B cell (primary cell): ENCODE results near the gene ATP8B2. TPM values are rescaled to one million over a fixed set of nuclear protein-coding genes. Genes with fewer than 3 reads are reported as not detected.
"Not testable (repeated sequence)": the region's sequence is repeated elsewhere in the genome, so short reads cannot be mapped to it uniquely, and the experiment has no call there.

Experiments
- ATAC-seq: fragments of 200-7000 bp; cut with Tn5 transposase; one replicate; pipeline ENCODE4 v1.10.0; 2021; ENCODE audit warnings: low read depth, mild to moderate bottlenecking, moderate number of reproducible peaks, moderate library complexity
- CTCF ChIA-PET: fragments of 350-600 bp; sonication (Branson Sonifier 250); formaldehyde crosslinking; loops from one replicate; lab custom pipeline; 2021; ENCODE audit warnings: antibody characterized with exemption, inconsistent platforms; lab: Charles Lee
- POLR2A ChIA-PET: fragments of 350-600 bp; sonication (Branson Sonifier 250); formaldehyde crosslinking; loops from one replicate; lab custom pipeline; 2021; ENCODE audit warnings: antibody characterized with exemption; lab: Charles Lee
- DNase-seq: peaks from one replicate; pipeline ENCODE4 v3.0.0; 2013
- H2AFZ ChIP-seq: 2 replicates; pipeline ENCODE4 v1.6.1; 2012; ENCODE audit warnings: mild to moderate bottlenecking, low read depth, low read length; ENCODE audit not compliant: insufficient read depth, poor library complexity, severe bottlenecking
- H3K27ac ChIP-seq, 2 donors: 1 replicate in 1 of 2; 2 replicates in 1 of 2; pipeline ENCODE4 v1.5.1; 2012 to 2013; ENCODE audit warnings: low read length in 2 of 2, mild to moderate bottlenecking in 2 of 2, moderate library complexity in 1 of 2
- H3K27me3 ChIP-seq, 4 experiments: fragments of 200-600 bp in 1 of 4; sonication (generic) in 1 of 4; replicated peaks in 1 of 4; 1 replicate in 2 of 4; 2 replicates in 2 of 4; pipeline versions ENCODE4 v1.6.1 to v1.7.0; 2013 to 2016; ENCODE audit warnings: low read length in 3 of 4, mild to moderate bottlenecking in 2 of 4, mixed read lengths in 1 of 4, moderate library complexity in 1 of 4; ENCODE audit not compliant: insufficient read depth in 4 of 4, control insufficient read depth in 3 of 4; ENCODE audit errors: control extremely low read depth in 1 of 4
- H3K36me3 ChIP-seq, 2 experiments: replicated peaks in 1 of 2; 1 replicate in 1 of 2; 2 replicates in 1 of 2; pipeline versions ENCODE4 v1.6.1 to v1.7.1; 2013; ENCODE audit warnings: low read length in 1 of 2; ENCODE audit not compliant: insufficient read depth in 2 of 2, control insufficient read depth in 1 of 2; ENCODE audit errors: control extremely low read depth in 1 of 2, extremely low read depth in 1 of 2
- H3K4me1 ChIP-seq, 2 donors: fragments of 200-600 bp in 1 of 2; sonication (generic) in 1 of 2; 1 replicate in 1 of 2; 2 replicates in 1 of 2; pipeline versions ENCODE4 v1.5.1 to v1.6.1; 2013 to 2017; ENCODE audit warnings: low read length in 2 of 2; ENCODE audit not compliant: control insufficient read depth in 2 of 2, insufficient read depth in 2 of 2
- H3K4me2 ChIP-seq: replicated peaks from 2 replicates; pipeline ENCODE3; 2012; ENCODE audit warnings: mild to moderate bottlenecking, low read depth, low read length; ENCODE audit not compliant: poor library complexity, severe bottlenecking
- H3K4me3 ChIP-seq, 5 experiments: fragments of 200-600 bp in 1 of 5; sonication (generic) in 1 of 5; 1 replicate in 3 of 5; 2 replicates in 2 of 5; pipeline versions ENCODE4 v1.5.1 to v1.7.0; 2011 to 2016; ENCODE audit warnings: low read length in 4 of 5, mild to moderate bottlenecking in 4 of 5, low read depth in 2 of 5, control low read depth in 1 of 5, moderate library complexity in 1 of 5; ENCODE audit not compliant: insufficient read depth in 1 of 5; ENCODE audit errors: control extremely low read depth in 1 of 5, extremely low read depth in 1 of 5
- H3K79me2 ChIP-seq: fragments of 200-600 bp; sonication (generic); one replicate; pipeline ENCODE4 v1.6.0; 2016; ENCODE audit warnings: low read length; ENCODE audit not compliant: control insufficient read depth, insufficient read depth
- H3K9ac ChIP-seq: fragments of 200-600 bp; sonication (generic); 2 replicates; pipeline ENCODE4 v1.6.1; 2017; ENCODE audit warnings: mild to moderate bottlenecking, low read length, moderate library complexity
- H3K9me3 ChIP-seq, 3 donors: one replicate each; pipeline versions ENCODE4 v1.6.1 to v1.7.1; 2013; ENCODE audit warnings: low read length in 2 of 3; ENCODE audit not compliant: control insufficient read depth in 2 of 3, insufficient read depth in 1 of 3; ENCODE audit errors: control extremely low read depth in 1 of 3
- H4K20me1 ChIP-seq: 2 replicates; pipeline ENCODE4 v1.6.0; 2012; ENCODE audit warnings: mild to moderate bottlenecking, low read length; ENCODE audit not compliant: insufficient read depth, control insufficient read depth, poor library complexity, severe bottlenecking
- H3K27ac Mint-ChIP-seq: one replicate; pipeline ENCODE4 v1.8.0; 2021; ENCODE audit warnings: mixed read lengths
- H3K27me3 Mint-ChIP-seq: one replicate; pipeline ENCODE4 v1.8.0; 2021; ENCODE audit warnings: mixed read lengths
- H3K4me1 Mint-ChIP-seq: one replicate; pipeline ENCODE4 v1.8.0; 2021; ENCODE audit warnings: mixed read lengths
- H3K4me3 Mint-ChIP-seq: one replicate; pipeline ENCODE4 v1.8.0; 2021; ENCODE audit warnings: mixed read lengths
- H3K9me3 Mint-ChIP-seq: one replicate; pipeline ENCODE4 v1.8.0; 2022; ENCODE audit warnings: mixed read lengths; ENCODE audit not compliant: insufficient read depth
- EZH2 ChIP-seq: IDR thresholded peaks from 2 replicates; pipeline ENCODE4 v1.6.1; 2012; ENCODE audit warnings: borderline replicate concordance, low read depth, mild to moderate bottlenecking, moderate library complexity, low read length; ENCODE audit not compliant: insufficient read depth, poor library complexity, severe bottlenecking
- WGBS: methylation state at CpG from one replicate; pipeline ENCODE4 v1.1.5; 2013; ENCODE audit warnings: missing lambda C conversion rate; ENCODE audit not compliant: insufficient coverage; 5-methylcytosine and 5-hydroxymethylcytosine counted together
- intact Hi-C: fragments of 100-400 bp; cut with micrococcal nuclease; formaldehyde crosslinking; loops from one replicate; pipeline ENCODE4 v1.10.0; 2022
- polyA plus RNA-seq: library from polyadenylated mRNA; depleted of rRNA; stranded (reverse); fragments of >200 nt; gene quantifications from 2 replicates; pipeline ENCODE4 v1.2.3, GENCODE V29; 2012
- total RNA-seq, 2 donors: library from RNA; stranded (reverse); fragments of 120-200 nt in 1 of 2; gene quantifications; 1 replicate in 1 of 2; 2 replicates in 1 of 2; pipeline versions ENCODE4 v1.2.3 to v1.2.4, GENCODE V29; 2013 to 2022
- TF ChIP-seq, protein P1 (sequence below): fragments of 200-600 bp; IDR thresholded peaks from one replicate; pipeline ENCODE4 v1.8.0; 2022; ENCODE audit warnings: antibody characterized with exemption, mild to moderate bottlenecking

ATP8B2 gene
- total and polyA plus RNA-seq, 2 donors (not counting 1 experiment from before 2014, with no cell fraction given) = 31.1 to 50.2 TPM

DNA sequence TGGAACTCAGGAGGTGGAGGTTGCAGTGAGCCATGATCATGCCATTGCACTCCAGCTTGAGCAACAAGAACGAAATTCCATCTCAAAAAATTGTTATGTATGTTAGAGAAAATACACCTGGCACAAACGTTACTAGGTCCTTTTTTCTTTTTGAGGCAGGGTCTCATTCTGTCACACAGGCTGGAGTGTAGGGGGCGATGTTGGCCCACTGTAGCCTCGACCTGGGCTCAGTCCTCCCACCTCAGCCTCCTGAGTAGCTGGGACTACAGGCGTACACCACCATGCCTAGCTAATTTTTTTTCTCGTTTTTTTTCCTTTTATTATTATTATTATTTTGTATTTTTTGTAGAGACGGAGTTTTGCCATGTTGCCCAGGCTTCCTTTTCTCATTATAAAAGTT is 48.5 kb upstream of the ATP8B2 start:
- intact Hi-C loops = no loop called here
- Mint-ChIP-seq H3K27me3 (no peaks in the 10 kb centered on the region), H3K9me3 (no peaks in the 10 kb centered on the region), H3K4me1 (peaks cover 25% of the 10 kb centered on the region), H3K27ac (no peak overlapping the region), H3K4me3 (no peak overlapping the region)
- no peak overlapping the region for H3K4me3 ChIP-seq
- no peaks in the 10 kb centered on the region for H3K9me3 ChIP-seq
- no peak overlapping the region for H3K9ac ChIP-seq
- WGBS = 100% methylated on average over 2 of the region's 7 CpGs
- H3K27ac ChIP-seq = no peak overlapping the region
- ATAC-seq (no peak), DNase-seq (peak; percentile 24)
- no peak overlapping the region for H3K4me2 ChIP-seq
- peaks cover 10 to 16% of the 10 kb centered on the region in 2 donors for H3K4me1 ChIP-seq
- no peaks in the 10 kb centered on the region for H3K27me3 ChIP-seq
- no peaks in the 10 kb centered on the region for H4K20me1 ChIP-seq
- POLR2A ChIA-PET = interaction anchor here (0.6 kb wide), 1 partner anchor 43 kb away, joined by 6 read pairs; no protein-coding TSS in a partner anchor
- CTCF ChIA-PET = interaction anchor here (0.6 to 3.7 kb wide), 3 partner anchors 49 to 320 kb away, joined by 3 to 25 read pairs (median 7); partner anchors contain the start of gene ATP8B2
- no peak overlapping the region for H2AFZ ChIP-seq
- peaks cover 12% of the 10 kb centered on the region for H3K79me2 ChIP-seq
- no peak for TF ChIP-seq EZH2
- TF ChIP-seq, protein P1, sequence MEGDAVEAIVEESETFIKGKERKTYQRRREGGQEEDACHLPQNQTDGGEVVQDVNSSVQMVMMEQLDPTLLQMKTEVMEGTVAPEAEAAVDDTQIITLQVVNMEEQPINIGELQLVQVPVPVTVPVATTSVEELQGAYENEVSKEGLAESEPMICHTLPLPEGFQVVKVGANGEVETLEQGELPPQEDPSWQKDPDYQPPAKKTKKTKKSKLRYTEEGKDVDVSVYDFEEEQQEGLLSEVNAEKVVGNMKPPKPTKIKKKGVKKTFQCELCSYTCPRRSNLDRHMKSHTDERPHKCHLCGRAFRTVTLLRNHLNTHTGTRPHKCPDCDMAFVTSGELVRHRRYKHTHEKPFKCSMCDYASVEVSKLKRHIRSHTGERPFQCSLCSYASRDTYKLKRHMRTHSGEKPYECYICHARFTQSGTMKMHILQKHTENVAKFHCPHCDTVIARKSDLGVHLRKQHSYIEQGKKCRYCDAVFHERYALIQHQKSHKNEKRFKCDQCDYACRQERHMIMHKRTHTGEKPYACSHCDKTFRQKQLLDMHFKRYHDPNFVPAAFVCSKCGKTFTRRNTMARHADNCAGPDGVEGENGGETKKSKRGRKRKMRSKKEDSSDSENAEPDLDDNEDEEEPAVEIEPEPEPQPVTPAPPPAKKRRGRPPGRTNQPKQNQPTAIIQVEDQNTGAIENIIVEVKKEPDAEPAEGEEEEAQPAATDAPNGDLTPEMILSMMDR = peak; percentile 31
- peaks cover 0 to 15% of the 10 kb centered on the region in 2 experiments for H3K36me3 ChIP-seq

DNA sequence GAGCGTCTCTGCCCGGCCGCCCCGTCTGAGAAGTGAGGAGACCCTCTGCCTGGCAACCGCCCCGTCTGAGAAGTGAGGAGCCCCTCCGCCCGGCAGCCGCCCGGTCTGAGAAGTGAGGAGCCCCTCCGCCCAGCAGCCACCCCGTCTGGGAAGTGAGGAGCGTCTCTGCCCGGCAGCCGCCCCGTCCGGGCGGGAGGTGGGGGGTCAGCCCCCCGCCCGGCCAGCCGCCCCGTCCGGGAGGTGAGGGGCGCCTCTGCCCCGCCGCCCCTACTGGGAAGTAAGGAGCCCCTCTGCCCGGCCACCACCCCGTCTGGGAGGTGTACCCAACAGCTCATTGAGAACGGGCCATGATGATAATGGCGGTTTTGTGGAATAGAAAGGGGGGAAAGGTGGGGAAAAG is 37.7 kb upstream of the ATP8B2 start:
- DNase-seq, intact Hi-C loops, H3K36me3 ChIP-seq, H2AFZ ChIP-seq, H3K4me1 Mint-ChIP-seq, H3K27me3 Mint-ChIP-seq, H3K27ac ChIP-seq, H3K4me3 Mint-ChIP-seq, H3K9me3 Mint-ChIP-seq, H3K4me1 ChIP-seq, H3K4me3 ChIP-seq, H3K79me2 ChIP-seq, H3K9me3 ChIP-seq, H3K4me2 ChIP-seq, H3K9ac ChIP-seq, POLR2A ChIA-PET, H3K27ac Mint-ChIP-seq, ATAC-seq, H3K27me3 ChIP-seq, H4K20me1 ChIP-seq: not testable (repeated sequence)
- CTCF ChIA-PET = interaction anchor here (1.0 kb wide), 1 partner anchor 48 kb away, joined by 3 read pairs; no protein-coding TSS in a partner anchor
- WGBS = no CpG with 5 or more reads among the region's 30 CpGs
